NCI-H1694 (cell line): ENCODE data around the gene FAM81B.

Experiments
- DNase-seq: peaks from one replicate; lab custom pipeline; 2025; lab: John Stamatoyannopoulos, UW

FAM81B gene

DNA sequence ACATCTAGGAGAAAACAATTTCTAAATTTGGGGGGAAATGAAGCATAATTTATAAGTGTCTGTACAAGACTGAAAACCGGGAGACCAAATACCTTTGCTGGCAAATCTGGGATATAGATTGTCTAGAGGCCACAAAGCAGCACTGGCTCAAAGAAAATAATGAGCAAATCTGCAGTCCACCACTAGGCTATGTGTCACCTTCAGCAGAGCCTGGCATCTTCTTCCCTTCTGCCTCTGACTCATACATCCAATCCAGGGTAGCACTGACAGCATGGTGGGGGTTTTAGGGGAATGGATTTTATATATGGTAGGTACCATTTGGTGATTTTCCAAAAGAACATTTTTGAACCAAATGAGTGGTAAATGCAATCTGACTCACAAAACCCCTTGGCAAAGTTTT, 12.8 kb downstream of the FAM81B start:
- DNase-seq: no peak

GRCh38 chr5:95406426-95407090, 15.4 kb downstream of the FAM81B start:
- DNase-seq: no peak

- no peak for DNase-seq
Measured at GRCh38 chr5:95410279-95410678, 19.1 kb downstream of the FAM81B start.

GRCh38 chr5:95411474-95411873, 20.3 kb downstream of the FAM81B start:
- DNase-seq: no peak

GRCh38 chr5:95414451-95414850, 23.3 kb downstream of the FAM81B start:
- no peak for DNase-seq

- no peak for DNase-seq
Measured at GRCh38 chr5:95417971-95418370, 26.8 kb downstream of the FAM81B start.

GRCh38 chr5:95422838-95423237, 31.7 kb downstream of the FAM81B start:
- DNase-seq: no peak

- DNase-seq: no peak
Measured at GRCh38 chr5:95424016-95424415, 32.9 kb downstream of the FAM81B start.

DNA sequence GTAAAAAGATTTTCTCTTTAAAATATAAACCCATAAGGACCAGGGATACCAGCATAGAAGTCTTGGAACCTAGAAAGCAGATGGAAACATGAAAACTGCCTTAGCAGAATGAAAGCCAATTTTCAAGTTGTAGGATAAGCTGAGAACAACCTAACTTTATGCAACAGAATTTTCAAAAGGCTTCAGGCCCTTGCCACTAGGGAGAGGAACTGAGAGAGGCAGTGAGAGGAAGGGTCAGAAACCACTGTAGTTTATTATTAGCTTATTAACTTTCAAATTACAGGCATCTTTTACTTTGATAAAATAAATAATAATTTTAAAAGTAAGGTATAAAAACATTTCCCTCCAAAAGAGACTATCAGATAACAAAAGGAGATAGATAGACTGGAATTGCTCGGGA, 33.4 kb downstream of the FAM81B start:
- no peak for DNase-seq

DNA sequence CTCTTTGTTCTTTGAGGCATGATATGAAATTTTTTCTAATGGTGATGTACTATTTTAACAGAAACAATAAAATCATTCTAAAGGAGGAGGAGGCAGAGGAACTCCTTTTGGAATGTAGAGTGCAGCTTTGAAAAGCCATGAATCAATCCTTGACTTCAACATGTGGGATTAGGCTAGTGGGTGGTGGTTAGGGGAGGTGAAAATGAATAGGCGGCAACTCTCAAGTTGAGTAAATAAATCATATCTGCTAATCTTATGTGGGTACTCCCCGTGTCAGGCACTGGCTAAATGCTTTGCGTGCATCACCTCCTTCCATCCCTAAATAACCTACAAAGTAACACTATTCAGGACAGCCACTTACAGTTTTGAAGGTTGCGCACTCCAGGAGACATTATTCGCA, 35.1 kb downstream of the FAM81B start:
- DNase-seq: no peak

DNA sequence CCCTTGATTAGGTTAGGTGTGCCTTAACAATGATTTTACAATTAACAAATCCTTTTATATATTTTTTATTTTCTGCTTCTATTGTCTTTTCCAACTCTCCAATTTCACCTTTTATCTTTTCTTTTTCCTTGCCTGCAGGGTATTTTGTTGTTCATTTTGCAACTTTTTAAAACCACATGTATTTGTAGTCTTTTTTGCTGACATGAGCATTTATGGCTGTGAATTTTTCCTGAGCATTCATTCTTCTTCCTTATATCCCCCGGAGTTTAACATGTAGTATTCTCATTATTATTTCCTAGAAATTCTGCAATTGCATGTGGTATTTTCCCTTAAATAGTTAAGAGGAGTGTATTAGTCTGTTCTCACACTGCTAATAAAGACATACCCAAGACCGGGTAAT, 41.6 kb downstream of the FAM81B start:
- DNase-seq: no peak

GRCh38 chr5:95439801-95440493, 48.8 kb downstream of the FAM81B start:
- no peak for DNase-seq

DNA sequence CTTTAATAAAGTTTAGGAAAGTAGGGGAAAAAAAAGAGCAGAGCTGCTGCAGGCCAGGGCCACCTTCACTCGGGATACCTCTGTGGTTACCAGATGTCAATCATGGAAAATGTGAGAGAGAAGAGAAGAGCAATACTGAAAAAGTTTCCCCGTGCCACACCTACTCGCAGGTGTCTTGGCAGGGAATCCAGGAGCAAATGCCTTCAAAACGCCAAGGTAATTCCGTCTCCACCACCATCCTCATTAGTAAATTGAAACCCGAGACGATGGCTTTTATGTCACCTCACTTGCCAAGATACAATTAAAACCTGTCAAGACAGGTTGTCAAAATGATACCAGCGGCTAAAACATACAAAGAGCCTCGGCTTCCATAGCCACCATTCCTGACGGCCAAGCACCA, 49.7 kb downstream of the FAM81B start:
- no peak for DNase-seq

- no peak for DNase-seq
Measured at GRCh38 chr5:95441636-95442035, 50.5 kb downstream of the FAM81B start.

DNA sequence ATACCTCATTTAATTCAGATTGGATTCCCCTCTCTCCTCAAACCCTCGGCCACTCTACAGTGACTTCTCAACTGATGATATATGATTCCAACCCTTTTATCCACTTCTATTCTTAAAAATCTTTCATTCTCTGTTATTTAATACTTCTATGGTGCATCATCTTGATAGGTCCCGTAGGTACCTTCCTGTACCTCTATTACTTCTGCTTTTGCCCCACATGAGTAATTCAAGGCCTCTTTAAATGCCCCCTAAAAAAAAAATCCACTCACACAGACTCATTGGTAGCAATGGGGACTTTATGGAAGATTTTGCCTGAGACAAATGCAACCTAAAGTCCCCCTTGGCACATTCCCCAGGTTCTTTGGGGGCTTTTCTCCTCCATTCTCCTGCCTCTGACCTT, 54.3 kb downstream of the FAM81B start:
- DNase-seq: no peak

DNA sequence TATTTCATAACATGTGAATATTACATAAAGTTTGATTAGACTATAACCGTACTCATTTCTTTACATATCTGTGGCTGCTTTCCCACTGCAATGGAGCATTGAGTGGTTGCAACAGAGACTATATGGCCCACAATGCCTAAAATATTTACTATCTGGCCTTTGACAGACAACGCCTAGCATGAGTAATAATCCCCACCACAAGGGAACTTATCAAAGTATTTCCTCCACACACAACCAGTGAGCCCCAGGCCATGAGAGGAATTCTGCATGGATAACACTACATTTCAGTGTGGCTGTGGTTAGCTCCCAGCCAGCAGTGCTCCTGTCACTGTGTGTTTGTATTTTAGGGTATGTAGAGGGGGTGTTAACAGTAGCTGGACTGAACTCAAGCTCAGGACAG, 54.8 kb downstream of the FAM81B start:
- DNase-seq: no peak

DNA sequence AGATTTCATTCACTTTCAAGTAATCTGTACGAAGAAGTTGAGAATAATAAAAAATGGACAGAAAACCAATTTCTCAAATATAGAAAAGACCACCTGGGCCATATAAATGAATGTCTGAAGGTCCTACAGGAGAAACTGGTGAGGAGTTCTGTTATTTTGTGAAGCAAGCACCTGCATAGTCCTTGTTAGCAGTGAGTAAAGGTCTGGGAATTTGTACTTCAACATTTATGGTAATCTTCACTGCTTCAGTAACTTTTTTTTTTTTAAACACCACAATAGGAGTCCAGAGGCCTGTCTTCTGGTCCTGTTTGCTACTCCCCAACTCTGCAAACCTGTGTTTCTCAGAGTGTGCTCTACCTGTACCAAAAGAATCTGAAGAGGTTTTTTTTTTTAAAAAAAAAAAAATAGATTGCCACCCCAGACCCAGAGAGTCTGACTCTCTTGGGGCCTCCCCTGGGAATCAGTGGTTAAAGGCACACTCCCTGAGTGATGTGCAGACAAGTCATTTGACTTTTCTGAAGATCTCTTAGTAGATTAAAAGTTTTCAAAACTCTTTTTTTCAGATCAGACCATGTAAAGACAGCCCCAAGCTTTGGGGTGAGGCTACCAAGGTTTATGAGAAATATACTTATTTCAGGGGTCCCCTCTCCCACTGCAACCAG, 55.5 kb downstream of the FAM81B start:
- DNase-seq: no peak

DNA sequence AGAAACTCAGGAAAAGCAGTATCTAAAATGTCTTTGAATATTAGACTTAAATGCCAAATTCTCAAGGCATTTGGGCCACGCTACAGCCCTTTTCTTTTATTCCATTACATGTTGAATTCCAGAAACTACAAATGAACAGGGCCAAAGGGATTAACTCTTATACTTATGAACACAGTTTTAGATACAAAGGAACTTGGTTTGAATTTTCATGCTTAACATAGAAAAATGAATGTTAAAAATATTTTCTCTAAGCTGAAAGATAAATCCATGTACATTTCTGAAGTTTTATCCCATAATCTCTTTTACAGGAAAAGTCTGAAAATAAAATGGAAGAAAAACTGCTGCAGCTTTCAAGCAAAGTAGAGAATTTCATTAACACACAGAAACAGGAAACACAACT, 56.8 kb downstream of the FAM81B start:
- no peak for DNase-seq

GRCh38 chr5:95448789-95449188, 57.6 kb downstream of the FAM81B start:
- no peak for DNase-seq

- DNase-seq: no peak
Measured at GRCh38 chr5:95449460-95449859, 58.3 kb downstream of the FAM81B start.

DNA sequence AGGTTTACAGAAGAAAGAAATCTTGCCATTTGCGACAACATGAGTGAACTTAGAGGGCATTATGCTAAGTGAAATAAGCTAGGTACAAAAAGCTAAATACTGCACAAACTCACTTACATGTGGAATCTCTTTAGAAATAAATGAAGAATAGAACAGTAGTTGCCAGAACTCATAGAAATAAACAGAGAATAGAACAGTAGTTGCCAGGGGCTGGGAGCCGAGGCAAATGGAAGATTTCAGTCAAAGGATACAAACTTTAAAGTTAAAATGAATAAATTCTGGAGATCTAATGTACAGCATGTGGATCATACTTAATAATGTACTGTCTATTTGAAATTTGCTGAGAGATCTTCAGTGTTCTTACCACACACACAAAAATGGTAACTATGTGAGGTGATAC, 63.4 kb downstream of the FAM81B start:
- DNase-seq: no peak

DNA sequence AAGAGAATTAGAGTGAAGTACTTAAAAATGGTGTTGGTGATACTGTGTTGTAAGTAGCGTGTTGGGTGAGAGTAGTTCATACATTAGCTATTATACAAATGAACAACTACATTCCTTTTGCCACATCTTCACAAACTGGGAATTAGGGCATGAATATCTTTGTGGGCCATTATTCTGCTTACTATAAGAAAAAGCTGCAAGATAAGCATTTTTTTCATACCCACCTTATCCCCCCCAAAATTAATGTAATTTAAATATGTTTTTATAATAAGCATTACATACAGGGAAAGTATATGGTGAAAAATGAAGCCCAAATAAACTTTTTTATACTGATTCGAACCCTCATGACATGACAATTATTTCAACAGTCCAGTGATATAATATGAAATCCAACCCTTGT, 69.5 kb downstream of the FAM81B start:
- DNase-seq: no peak

GRCh38 chr5:95471487-95471886, 80.3 kb downstream of the FAM81B start:
- DNase-seq: no peak

DNA sequence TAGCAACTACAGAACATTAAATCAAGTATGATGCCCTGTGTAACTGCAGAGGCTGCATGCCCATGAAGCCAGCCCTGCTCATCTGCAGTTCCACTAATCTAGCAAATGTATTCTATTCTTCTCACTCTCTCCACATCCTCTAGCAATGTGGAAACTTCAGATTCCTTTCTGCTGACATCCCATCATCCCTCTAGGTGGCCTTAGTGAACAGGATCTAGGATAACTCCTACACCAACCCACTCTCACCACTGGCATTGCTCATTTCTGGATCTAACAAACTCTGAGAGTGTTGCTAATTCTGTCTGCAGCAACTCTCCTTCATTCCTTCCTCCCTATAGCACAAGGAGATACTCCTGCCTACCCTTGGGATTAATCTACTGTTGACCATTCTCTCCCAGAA, 80.8 kb downstream of the FAM81B start:
- DNase-seq: no peak
